ENCODE results near the gene GRIA4.
A peak's percentile ranks its signal among the peaks of the same experiment; 100 is the strongest.
"Not testable (repeated sequence)": the region's sequence is repeated elsewhere in the genome, so short reads cannot be mapped to it uniquely, and the experiment has no call there.

GRIA4 gene

DNA sequence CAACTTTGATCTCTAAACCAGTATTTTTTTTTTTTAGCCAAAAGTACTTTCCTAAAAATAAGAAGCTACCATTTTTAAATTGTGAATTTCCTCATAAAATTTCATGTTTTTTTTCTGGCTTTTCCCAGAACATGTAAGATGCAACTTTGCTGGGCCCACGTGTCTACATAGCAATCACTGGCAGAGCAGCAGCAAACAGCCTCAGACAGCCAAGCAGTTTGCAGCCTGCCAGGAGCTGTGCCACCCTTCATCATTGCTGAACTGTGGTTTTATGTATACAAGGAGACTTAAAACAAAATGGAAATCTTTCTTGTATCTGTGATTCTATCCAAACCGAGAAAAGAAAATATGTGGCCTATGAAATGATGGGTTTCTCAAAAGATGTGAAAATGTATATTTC is 110.2 kb downstream of the GRIA4 start:
- no peak for DNase-seq

DNA sequence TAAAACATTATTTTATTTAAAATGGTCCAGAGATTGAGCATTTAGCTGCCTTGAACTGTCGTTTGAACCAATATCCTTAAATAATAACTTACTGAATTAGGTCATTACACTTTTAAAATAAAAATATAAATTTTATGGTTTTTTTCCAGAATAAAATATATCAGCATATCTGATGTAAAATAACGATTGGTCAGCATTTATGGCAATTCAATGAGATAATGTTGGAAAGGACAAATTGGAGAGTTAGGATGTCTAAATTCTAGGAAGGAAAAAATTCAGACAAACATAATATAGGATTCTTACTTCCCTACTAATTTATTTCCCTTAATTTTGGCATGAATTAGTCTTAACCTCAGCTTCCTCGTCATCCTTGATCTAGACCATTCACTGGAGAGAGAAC is 113.4 kb downstream of the GRIA4 start:
- no peak for DNase-seq

DNA sequence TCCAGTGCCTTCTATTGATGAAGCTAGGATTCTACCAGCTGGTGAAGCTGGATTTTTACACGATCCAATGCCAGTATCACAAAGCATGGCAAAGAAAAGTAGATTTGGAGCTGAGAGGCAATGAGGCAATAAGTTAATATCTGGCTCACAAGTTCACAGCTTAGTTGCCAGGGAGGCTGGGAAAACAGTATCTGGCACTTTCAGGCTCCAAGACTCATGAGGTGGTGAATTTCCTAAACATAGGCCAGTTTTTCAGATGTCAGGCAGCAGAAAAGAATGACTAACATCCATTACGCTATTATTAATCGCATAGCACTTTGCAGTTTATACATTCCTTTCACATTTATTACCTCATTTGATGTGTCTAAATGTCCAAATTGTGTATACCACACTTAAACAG is 122.7 kb downstream of the GRIA4 start:
- no peak for DNase-seq

DNA sequence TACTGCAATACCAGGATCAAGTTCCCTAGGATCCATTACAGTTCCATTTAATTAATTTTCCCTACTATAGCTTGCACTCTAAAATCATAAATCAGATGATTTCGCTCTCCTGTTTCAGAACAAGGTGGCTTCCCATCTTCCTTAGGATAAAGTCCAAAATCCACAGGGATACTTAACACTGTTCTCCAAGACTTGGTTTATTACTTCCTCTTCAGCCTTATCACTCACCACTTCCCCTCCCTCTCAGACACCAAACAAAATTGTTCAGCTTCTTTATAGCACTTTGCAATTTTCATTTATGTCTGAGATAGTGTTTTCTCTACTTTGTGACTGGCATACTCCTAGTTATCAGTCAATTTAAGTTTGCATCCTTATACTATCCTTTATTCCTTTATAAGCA is 124.6 kb downstream of the GRIA4 start:
- peak; percentile 5 for DNase-seq

DNA sequence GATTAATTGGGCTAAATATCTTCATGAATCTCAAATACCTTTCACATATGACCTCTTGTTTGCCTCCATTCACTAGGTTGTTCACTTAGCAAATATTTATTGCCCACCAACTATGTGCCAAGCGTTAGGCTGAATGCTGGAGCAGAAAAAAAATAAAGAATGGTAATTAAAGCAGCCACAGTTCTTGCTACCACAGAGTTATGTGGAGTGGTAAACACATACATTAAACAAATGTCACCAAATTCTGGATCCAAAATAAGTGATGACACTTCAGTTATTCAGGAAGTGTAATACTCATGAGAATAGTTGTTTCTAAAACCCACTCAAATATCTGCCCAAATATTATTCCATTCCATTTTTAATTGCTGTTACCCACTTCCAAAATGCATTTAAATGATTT is 128.4 kb downstream of the GRIA4 start:
- DNase-seq, result no peak

DNA sequence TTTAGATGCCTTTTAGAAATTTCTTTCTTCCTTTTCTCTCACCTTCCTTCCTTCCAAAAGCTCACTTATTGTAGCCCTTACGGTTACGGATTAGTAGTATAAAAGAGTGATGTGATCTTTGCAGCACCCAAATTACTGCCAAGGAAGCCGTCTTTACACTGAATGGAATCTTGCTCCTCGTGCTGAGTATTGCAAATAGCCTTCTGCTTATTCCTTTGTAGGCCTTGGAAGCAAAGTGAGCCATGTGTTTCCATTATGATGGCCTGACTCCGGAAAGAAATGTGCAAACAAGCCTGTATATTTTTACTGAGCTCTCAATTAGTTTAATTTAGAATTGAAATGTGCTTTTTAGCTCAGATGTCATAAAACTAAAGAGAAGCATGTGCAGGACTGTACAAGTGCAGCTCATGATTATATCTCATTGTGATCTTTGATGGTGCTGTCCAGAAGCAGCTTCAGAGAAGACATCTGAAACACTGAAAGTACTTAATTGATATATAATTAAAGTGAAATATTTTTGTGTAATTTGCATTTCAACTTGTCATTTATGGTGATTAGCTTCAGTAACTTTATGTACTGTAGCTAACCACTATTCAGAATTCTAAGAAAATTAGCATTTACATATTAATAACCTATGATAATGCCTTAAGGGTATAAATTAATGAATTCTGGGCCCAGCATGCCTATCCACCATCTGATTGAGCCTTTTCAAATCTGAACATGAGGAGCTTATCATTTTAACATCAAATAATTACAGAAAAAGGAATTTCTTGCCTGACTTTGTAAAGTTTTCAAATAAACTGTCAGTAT is 129.3 kb downstream of the GRIA4 start:
- DNase-seq, result no peak

DNA sequence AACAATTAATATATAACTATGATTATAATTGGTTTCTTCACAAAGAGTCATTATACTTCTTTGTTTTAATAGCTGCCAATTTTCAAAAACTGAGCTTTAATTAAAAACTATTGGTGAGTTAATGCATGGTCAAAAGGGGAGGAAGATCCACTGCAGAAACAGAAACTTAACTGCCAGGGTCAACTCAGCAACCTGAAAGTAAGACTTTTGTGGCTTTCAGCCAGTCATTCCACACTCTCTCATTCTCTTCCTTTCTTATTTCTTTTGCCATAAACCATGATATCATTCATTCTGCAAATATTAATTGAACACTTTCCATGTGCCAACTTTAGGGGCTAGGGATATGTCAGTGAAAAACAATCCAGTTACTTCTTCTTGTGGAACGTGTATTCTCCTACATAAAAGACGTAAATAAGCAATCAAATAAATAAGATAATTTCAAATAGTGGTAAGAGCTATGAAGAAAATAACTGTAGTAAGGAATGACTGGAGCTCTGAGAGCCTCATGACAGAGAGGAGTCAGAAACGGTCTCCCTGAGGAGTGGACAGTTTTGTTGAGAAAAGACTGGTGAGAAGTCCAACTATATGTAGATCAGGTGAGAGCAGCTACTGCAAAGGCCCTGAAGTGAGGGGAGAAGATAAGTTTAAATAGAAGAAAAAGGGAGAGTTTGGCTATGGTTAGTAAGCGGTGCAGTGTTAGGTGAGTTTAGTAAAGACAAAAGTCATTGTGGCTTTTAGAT is 130.5 kb downstream of the GRIA4 start:
- no peak for DNase-seq

DNA sequence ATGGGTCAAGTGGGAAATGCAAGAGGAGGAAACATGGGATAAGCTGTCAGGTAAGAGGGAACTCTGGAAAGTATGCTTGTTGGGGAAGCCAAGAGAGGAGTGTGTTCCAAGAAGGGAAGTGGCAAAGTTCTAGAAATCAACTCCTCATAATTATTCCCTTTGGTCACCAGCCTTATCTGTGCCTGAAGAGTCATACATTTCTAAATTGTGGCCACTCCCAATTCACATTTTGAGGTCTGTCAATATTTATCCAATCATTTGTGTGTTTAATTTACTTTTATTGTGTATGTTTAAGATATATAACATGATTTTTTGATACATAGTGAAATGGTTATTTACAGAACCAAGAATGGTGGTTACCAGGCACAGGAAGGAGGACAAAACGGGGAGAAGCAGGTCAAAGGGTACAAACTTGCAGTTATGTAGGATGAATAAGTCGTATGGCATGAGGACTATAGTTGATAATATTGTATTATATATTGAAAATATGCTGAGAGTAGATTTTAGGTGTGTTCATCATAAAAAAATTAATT is 131.7 kb downstream of the GRIA4 start:
- no peak for DNase-seq

DNA sequence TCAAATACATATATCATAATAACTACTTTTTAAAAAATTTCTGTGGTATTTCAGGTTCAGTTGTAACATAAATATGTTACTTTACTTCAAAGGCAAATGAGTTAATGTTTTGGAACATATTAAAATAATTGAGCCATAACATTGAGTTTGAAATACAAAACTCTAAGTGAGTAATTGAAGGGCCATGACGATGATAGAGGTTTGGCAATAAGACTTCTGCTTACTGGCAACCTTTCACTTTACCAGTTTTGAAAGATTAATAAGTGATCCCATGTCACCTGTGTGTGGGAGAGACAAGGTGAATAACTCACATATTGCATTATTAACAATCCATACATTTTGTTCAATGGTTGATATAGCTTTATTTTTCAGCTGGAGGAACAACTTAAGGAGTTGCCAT is 144.4 kb downstream of the GRIA4 start:
- DNase-seq, result no peak

DNA sequence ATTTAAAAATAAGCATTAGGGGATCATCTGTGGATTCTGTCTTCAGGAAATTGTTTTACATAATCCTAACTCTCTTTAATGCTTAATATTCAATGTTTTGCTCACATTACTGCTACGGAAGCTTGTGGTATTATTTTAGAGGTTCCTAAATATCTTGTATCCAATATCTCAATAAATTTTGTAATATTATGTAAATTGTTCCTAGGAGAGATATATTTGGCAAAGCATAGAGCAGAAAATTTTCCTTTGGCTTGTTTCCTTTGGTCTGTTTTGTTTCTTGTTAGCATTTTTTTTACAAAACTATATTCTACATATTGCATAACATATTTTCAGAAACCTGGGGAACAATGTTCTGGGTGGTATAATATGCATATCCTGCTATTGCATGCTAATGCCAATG is 144.8 kb downstream of the GRIA4 start:
- DNase-seq, result no peak

DNA sequence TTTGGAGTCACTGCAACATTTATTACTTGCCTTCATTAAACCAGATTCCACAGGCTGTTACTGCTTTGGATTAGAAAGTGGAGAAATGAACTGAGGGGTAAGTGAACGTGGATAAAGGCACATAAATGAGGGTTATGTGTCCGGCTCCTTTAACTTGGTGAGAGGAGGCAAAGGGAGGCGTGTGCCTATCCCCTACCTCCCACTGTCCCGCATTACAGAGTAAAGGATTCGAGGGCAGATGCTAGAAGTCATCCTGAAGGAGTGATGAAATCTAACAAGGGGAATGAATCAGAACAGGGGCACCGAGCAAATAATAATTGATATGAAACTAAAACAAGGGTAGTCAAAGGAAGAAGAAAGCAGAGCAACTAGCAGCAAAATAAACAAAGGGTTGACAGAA is 147.2 kb downstream of the GRIA4 start:
- no peak for DNase-seq

DNA sequence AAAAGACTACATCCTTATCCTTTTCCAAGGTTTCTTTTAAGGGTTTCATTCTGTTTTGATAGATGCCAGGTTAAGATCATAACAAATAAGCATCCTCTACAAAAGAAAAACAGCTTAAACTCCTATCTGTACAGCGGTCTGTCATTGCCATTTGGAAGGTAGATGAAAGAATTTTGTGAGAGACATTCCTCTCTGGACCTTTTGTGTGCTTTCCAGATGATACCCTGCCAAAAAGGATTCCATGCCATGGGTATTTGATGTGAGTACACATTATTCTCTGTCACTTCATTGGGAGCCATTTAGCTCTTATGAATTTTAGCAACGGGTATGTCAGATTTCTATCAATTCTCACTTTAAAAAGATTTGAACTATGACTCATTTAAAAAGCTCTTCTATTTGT is 153.7 kb downstream of the GRIA4 start:
- DNase-seq, result no peak

DNA sequence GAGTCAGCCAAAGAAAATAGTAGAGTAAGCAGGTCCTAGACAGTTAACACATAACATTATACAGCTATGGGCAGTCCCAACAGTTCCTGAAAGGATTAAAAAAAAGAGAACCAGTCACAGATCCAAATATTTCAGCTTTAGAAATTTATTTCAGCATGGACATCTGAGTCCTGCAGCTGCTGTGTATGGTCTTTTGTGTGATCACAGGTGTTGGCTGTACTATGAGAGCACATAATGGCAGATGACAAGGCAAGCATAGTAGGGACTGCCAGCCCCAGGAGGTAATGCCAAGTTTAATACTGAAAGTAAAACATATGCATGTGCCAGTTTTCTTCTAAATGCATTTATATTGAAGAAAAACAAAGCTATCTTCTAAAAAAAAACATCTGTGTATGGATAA is 158.1 kb downstream of the GRIA4 start:
- no peak for DNase-seq

DNA sequence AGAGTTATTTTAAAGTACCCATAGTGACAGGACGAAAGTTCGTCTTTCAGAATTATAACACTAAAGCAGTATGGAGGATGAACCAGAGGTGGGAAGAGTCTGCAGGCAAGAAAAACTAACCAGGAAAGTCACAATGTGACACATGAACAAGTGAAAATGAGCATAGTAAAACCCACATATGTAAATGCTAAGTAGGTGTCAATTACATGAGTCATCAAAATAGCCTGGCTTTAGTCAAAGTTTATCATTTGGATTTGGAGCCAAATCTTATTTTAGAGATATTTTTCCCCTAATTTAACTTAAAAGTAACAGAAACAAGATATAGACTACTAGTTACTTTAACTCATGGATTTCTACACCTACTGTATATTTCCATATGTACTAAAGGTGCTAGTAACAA is 159.8 kb downstream of the GRIA4 start:
- DNase-seq, result no peak

DNA sequence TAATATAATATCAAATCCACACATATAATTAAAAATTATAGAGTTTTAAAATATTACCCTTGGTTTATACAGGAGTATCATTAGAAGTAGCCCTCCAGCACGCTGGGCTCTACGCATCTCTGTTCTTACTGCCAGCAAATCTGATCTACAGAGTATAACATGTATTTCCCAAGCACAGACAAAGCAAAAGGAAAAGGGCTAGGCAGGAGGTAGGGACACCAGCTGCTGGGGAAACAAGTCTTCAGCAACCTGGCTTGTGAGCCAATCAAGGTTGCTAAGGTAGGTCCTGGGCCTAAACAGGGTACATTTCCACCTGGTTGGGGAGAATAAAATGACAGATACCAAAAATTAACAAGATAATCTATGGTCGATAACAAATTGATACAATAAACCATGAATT is 163.6 kb downstream of the GRIA4 start:
- DNase-seq, result not testable (repeated sequence)

DNA sequence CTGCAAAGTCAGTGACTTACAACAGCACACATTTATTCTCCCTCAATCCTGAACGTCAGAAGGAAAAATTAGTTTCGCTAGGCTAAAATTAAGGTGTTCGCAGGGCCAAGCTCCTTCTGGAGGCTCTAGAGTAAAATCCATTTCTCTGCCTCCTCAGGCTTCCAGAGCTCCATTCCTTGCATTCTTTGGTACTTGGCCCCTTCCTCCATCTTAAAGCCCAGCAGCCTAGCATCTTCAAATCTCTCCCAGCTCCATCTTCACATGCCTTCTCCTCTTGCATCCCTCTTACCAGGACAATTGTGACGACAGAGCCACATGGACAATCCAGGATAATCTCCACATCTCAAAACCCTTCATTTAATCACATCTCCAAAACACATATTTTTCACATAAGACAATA is 165.0 kb downstream of the GRIA4 start:
- DNase-seq, result no peak

DNA sequence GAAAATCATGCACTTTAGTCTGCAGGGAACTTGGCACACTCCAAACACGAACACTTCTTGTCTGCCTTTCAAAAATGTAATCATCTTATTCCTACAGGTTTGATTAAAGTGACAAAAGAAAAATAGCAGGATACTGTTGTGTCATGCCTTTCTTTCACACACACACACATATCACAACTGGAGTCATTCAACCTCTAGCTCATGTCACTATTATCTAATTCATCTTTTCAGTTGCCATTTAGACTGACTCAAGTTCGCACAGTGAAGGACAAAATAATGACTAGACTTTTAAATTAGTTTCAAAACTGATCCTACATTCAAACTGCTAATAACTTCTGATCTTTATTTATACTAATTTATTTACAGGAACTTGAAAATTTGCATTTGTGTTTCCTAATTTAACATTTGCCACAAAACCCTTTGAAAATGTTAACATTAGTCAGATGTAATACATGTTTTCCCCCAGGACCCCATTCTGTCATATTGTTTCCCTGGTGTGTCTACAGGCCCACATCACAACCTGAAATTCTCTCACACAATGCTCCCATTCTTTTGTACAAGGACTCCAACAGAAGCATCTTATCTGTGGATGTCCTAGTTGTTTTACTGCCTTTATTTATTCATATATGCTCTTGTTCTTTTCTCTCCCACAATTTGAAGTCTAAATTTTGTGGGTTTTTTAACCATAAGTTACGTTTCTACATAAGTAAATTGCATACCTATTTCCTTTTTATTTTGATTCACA is 171.1 kb downstream of the GRIA4 start:
- DNase-seq, result no peak

DNA sequence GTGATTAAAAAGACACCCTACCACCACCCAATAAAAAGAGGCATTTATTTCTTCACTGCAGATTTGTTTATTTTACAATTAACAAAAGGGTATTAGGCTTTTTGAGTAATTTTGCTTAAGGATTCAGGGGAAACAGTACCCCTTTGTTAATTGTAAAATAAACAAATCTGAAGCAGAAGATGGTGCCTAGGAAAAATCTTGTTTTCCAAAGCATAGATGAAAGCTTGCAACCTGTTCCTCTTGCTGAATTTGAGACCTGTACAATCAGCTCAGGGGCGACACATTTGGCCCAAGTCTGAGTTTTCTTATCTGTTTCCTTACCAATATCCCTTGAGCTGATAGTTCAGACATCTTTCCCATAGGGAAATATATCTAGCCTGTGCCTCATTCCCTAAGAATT is 171.9 kb downstream of the GRIA4 start:
- DNase-seq, result no peak

DNA sequence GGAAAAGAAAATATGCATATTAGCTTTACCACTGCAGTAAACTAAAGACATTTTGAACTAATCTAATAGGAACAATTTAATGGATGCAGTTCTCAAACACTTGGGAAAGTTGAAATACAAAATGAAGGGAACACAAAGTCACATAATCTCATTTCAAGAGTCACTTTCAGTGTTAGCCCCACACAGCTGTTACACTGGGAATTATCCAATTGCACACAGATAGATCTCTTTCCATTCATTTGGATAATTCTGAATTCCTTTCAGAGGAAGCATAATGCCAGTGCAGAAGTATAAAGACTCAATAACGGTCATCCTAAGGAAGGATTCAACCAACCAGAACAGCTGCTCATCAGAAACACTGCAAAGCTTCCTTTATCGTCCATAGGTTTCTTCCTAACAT is 173.3 kb downstream of the GRIA4 start:
- no peak for DNase-seq

DNA sequence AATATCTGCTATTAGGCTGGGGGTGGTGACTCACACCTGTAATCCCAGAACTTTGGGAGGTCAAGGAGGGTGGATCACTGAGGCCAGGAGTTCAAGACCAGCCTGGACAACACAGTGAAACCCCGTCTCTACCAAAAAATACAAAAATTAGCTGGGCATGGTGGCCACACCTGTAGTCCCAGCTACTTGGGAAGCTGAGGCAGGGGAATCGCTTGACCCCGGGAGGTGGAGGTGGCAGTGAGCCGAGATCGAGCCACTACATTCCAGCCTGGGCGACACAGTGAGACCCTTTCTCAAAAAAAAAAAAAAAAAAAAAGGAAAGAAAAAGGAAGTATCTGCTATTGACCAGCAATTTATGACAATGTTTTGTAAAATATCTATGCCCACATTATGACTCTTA is 176.0 kb downstream of the GRIA4 start:
- DNase-seq, result not testable (repeated sequence)

DNA sequence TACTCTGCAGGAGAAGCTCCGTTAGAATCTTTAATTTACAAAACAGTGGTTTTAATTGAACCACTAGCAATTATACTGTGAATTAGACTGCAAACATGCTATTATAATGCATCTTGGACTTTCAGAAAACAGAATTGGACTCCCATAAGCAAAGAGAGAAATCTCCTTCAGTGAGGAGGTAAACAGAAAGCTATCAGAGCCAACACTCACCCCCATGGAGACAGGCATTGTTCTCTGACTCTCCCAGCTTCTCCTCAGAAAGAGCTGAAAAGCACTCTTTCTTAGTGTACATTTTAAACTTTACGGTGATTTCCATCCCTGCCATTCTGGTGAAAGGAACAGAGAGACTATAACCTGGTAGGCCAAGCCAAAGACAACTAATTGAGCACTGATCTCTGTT is 176.9 kb downstream of the GRIA4 start:
- DNase-seq, result no peak

DNA sequence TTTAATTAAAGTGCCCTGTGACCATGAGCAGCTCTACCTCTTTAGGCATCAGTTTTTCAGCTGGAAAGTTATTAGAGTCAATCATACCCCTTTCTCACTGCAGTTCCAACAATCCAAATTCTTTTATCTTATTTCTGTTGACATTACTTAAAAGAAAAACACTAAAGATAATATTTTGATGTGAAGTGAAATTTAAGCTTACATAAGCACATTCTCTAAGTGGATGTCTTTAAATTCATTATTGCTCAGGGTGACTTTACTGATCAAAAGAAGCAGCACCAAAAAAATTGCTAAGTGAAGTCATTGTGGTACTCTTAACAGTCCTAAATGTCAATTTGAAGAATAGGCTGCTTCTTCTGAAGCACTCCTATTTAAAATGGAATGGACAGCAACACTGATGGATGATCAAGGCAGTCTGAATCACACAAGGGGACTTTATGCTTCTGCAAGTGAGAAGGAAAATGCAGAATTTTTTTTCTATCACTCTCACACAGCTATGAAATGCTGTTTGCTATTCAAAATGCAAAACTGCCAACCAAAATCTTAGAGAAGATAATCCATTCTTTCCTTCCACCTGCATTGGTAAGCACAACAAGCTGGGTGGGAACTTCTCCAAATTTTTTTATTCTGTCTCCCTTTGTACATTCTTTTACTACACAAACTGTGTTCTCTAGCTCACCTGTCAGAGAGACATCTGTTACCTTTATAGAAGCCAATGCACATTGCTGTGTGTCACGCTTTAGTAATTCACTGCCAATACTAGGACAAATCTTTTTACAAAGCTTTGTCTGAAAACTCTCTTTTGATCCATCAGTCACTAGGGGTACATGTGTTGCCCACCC is 179.9 kb downstream of the GRIA4 start:
- DNase-seq, result no peak

DNA sequence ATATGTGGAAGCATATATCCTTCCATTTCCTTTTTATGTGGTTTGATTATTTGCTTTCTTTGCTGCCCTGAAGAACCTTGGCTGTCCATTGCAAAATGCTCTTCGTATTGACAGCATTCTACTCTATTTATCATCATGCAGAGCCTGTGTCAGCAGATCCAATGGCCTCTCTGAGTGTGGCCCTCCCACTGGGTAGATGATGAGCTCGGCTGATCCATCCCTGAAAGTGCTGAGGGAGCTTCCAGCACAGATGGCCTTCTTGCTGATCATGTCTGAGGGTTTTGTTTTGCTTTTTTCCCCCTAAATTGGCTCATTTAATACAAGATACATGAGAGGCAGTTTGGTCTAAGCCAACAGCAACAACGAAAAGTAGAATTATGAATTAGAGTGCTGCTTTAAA is 181.0 kb downstream of the GRIA4 start:
- no peak for DNase-seq
